ENCODE results near the gene ACSS2.
"Not testable (repeated sequence)": the region's sequence is repeated elsewhere in the genome, so short reads cannot be mapped to it uniquely, and the experiment has no call there.

GRCh38 chr20:34898129-34898528 lies 21.7 kb downstream of the ACSS2 start:
- TF ChIP-seq EZH2 (optimal IDR thresholded peaks at IDR 0.05; ENCODE audit: low read depth, low read length): not testable (repeated sequence)
- TF ChIP-seq, protein P1, sequence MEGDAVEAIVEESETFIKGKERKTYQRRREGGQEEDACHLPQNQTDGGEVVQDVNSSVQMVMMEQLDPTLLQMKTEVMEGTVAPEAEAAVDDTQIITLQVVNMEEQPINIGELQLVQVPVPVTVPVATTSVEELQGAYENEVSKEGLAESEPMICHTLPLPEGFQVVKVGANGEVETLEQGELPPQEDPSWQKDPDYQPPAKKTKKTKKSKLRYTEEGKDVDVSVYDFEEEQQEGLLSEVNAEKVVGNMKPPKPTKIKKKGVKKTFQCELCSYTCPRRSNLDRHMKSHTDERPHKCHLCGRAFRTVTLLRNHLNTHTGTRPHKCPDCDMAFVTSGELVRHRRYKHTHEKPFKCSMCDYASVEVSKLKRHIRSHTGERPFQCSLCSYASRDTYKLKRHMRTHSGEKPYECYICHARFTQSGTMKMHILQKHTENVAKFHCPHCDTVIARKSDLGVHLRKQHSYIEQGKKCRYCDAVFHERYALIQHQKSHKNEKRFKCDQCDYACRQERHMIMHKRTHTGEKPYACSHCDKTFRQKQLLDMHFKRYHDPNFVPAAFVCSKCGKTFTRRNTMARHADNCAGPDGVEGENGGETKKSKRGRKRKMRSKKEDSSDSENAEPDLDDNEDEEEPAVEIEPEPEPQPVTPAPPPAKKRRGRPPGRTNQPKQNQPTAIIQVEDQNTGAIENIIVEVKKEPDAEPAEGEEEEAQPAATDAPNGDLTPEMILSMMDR (IDR thresholded peaks at IDR 0.05; ENCODE audit: low read length): not testable (repeated sequence)
